Stimulated activated CD4-positive, alpha-beta T cell treated with anti-CD3 and anti-CD28 coated beads, Interleukin-1b, Interleukin-23, amount 100 ng/mL, for 24 hours (primary cell): Measurements from ENCODE around the gene FMO1.
A peak's percentile ranks its signal among the peaks of the same experiment; 100 is the strongest.
"Not testable (repeated sequence)": the region's sequence is repeated elsewhere in the genome, so short reads cannot be mapped to it uniquely, and the experiment has no call there.

Experiments
- DNase-seq, 4 experiments: peaks; one replicate each; pipeline ENCODE4 v3.0.0-alpha.2; 2020; ENCODE audit warnings: low read depth in 4 of 4, low spot score in 1 of 4

FMO1 gene

DNA sequence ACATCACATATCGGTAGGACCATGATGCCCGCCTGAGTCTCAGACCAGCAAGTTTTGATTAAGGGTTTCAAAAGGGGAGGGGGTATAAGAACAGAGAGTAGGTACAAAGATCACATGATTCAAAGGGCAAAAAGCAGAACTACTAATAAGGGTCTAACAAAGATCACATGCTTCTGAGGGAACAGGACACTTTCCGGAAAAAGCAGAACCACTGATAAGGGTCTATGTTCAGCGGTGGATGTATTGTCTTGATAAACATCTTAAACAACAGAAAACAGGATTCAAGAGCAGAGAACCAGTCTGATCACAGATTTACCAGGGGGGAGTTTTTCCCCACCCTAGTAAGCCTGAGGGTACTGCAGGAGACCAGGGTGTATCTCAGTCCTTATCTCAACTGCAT lies 12.1 kb upstream of the FMO1 start:
- not testable (repeated sequence) for DNase-seq

DNA sequence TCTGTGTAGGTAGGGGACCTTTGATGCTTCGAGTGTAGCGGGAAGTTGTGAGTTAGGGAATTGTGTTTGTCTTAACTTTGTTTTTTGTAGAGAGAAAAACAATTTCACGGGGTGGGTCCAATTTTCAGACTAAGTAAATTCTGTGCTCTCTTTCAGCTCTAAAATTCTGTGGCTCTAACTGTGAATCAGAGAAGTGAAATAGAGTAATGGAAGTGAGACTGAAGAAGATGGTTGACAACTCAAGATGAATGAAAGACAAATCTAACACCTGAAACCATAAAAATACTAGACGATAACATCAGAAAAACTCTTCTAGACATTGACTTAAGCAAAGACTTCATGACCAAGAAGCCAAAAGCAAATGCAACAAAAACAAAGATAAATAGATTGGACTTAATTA lies 4.4 kb upstream of the FMO1 start:
- no peak for DNase-seq

DNA sequence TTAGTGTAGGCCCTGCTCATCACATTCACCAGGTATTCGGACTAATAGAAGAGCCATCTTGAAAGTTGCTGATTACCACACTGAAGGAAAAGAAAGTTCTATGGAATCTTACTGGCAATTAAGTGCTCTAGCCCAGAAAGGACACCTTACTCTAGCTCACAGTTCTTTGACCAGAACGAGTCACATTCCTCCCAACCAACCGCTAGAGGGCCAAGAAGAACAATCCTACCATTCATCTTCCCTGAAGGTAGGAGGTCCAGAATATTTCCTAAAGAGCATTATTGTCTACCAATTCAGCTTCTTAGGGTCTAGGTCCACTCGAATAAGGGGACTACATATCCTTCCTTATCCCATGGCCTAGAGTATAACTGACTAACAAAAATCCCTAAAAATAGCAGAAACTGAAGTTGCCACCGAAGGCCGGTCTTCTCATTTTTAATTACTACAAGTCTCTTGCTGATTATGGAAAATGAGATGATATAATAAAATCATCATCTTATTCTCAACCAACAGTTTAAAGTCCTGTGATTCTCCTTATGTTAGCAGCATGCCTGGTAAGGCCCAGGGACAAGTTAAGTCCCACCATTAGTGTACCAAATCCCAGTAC lies 2.7 kb upstream of the FMO1 start:
- DNase-seq: no peak

DNA sequence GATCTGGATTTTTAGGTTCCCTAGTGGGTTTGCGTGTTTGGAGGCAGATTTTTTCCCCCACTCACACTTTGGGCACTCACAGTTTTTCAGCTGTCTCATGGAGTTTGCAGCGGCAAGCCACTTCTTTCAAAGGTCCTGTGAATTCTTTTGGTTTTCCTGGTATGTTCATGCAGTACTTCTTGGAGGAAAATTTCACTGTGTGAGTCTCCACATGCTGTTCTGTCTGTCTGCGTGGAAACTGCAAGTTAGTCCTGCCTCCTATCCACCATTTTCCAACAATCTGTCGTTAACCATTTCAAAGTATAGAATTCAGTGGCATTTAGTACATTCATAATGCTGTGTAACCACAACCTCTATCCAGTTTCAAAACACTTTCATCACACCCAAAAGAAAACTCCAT lies 793 bp upstream of the FMO1 start:
- DNase-seq: no peak

DNA sequence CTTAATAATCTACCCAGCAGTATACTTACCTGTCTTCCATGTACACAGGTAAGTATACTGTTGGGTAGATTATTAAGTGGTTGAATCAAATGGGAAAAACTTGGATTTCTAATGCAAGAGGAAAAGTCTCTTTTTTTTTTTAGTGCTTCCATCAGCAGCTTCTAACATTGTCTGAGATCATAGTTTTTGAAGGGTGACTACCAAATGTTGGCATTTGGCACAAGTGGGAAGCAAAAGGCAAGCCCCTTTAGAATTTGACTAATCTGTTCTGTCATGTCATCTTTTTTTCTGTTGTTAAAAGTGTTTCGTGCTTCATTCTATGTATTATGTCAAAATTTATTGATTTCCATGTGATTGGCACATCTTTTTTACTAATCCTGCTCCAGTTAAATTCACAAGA lies 547 bp downstream of the FMO1 start:
- DNase-seq: no peak

- no peak for DNase-seq
Measured at GRCh38 chr1:171250263-171250662, 2.0 kb downstream of the FMO1 start.

DNA sequence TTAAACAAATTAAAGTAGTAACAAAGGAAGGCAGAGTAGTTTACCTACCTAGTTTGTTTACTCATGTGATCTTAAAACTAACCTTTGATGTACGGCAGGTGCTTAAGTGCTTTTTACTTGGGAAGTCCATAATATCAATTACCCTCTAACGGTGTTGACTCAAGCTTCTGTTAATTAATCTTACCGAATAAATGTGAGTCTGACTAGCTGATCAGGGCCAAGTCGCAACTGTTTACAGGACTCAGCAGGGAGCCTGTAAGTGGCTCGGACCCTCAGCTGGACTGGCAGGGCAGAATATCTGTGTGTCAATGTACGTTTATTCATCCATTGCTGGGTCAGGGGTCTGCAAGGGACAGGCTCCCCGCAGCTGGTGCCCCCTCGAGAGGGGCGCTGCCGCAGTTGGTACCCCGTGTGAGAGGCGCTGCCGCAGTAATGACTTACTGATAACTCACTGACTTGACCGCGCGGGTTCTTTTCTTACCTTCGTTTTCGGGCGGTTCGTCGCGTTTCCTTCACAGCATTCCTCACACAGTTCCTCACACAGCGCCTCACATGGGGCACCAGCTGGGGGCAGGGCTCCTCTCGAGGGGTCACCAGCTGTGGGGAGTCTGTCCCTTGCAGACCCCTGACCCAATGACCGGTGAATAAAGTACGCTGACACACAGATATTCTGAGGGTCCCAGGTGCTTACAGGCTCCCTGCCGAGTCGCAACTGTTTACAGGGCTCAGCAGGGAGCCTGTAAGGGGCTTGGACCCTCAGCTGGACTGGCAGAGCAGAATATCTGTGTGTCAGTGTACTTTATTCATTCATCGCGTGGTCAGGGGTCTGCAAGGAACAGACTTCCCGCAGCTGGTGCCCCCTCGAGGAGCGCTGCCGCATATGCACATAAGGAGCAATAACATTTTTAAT lies 3.0 kb downstream of the FMO1 start:
- DNase-seq: peak in 1 of 4 experiments; percentile 16

- no peak for DNase-seq
Measured at GRCh38 chr1:171251952-171252300, 3.6 kb downstream of the FMO1 start.

- DNase-seq: no peak
Measured at GRCh38 chr1:171252482-171252881, 4.2 kb downstream of the FMO1 start.

GRCh38 chr1:171254859-171255258 lies 6.6 kb downstream of the FMO1 start:
- no peak for DNase-seq

GRCh38 chr1:171256940-171257606 lies 8.8 kb downstream of the FMO1 start:
- no peak for DNase-seq

- no peak for DNase-seq
Measured at GRCh38 chr1:171257607-171258076, 9.3 kb downstream of the FMO1 start.

DNA sequence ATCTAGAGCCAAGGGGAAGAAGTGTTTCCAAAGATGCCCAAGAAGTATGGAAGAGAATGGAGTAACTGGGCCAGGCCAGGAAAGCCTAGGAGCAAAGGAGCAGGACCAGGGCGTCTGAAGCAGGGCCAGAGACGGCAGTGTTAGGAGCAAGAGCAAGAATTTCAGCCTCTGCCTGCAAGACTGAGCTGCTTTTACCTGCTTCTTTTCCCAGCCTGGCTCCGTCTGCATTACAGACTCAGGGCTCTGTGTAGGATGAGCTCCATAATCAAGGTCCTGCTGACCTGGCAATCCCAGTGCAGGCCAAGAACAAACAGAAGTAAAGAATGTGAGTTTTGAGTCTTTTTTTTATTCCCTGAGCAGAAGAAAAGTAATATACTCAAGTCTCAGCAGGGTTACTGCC lies 10.1 kb downstream of the FMO1 start:
- DNase-seq: no peak

DNA sequence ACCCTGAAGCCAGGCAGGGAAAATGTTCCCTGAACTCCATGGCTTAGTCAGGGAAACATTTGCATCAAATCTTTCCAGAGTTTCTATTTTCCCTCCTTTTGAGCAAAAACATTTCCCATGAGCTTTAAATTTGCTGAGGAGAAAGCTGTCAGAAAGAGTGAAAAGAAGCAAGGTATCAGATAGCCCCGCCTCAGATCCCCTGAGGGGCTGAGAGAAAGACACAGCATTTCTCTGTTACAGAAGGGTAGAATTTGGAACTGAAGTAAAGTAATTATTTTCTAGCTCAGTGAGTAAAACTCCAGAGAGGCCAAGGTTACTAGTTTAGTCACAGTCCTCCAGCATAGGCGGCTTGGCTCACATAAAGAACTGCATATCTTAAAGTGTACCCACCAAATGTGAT lies 10.6 kb downstream of the FMO1 start:
- DNase-seq: no peak

GRCh38 chr1:171261336-171261735 lies 13.0 kb downstream of the FMO1 start:
- no peak for DNase-seq

- DNase-seq: no peak
Measured at GRCh38 chr1:171263901-171264300, 15.6 kb downstream of the FMO1 start.

- DNase-seq: no peak
Measured at GRCh38 chr1:171265686-171266085, 17.4 kb downstream of the FMO1 start.

- DNase-seq: no peak
Measured at GRCh38 chr1:171266930-171267329, 18.6 kb downstream of the FMO1 start.

- no peak for DNase-seq
Measured at GRCh38 chr1:171267391-171267790, 19.1 kb downstream of the FMO1 start.

GRCh38 chr1:171270806-171271205 lies 22.5 kb downstream of the FMO1 start:
- no peak for DNase-seq

DNA sequence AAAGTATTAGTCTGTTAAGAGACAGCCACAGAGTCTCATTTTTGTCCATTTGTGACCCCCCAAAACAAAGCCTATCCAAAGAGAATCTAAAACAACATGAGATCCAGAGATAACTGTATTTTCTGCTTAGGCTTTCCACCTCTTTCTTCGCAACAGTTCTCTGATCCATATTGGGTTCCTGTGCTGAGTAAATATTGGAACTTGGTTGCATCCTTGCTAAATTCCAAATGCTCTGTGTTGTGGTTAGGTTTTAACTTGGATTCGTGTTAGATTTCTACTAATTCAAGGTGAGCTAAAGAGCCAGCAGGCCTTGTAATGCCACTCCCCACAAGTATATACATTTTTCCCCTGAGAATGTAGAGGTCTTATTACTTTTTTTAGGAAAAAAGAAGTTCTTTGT lies 29.2 kb downstream of the FMO1 start:
- no peak for DNase-seq

- DNase-seq: no peak
Measured at GRCh38 chr1:171279234-171279633, 30.9 kb downstream of the FMO1 start.
